AG04450 (cell line): ENCODE data around the gene FFAR1. TPM values are rescaled to one million over a fixed set of nuclear protein-coding genes. Genes with fewer than 3 reads are reported as not detected.

Source experiments
- CTCF ChIA-PET: fragments of 300-600, 350-600 bp; formaldehyde crosslinking; extraction: SDS; loops from one replicate; lab custom pipeline; 2022; ENCODE audit warnings: antibody characterized with exemption, inconsistent platforms; lab: Charles Lee
- POLR2A ChIA-PET: fragments of 350-600 bp; formaldehyde crosslinking; extraction: SDS; loops from one replicate; lab custom pipeline; 2021; ENCODE audit warnings: antibody characterized with exemption, inconsistent platforms; lab: Yijun Ruan, JAX
- DNase-seq: peaks from one replicate; pipeline ENCODE4 v3.0.0-alpha.2; 2011; ENCODE audit warnings: low read depth, low spot score
- H3K27ac ChIP-seq: one replicate; pipeline ENCODE4 v1.5.1; 2012; ENCODE audit warnings: low read depth, low read length, control low read depth
- H3K27me3 ChIP-seq: one replicate; pipeline ENCODE4 v1.6.0; 2012; ENCODE audit warnings: low read length; ENCODE audit not compliant: control insufficient read depth, insufficient read depth
- H3K4me3 ChIP-seq: 2 replicates; pipeline ENCODE4 v1.5.1; 2011; ENCODE audit warnings: mild to moderate bottlenecking, low read depth, low read length, control low read depth
- H3K9me3 ChIP-seq: 2 replicates; pipeline ENCODE4 v1.5.1; 2012; ENCODE audit warnings: low read length; ENCODE audit not compliant: control insufficient read depth, insufficient read depth
- polyA plus RNA-seq: library from polyadenylated mRNA; depleted of rRNA; stranded (reverse); fragments of >200 nt; gene quantifications from 2 replicates; pipeline ENCODE4 v1.2.3, GENCODE V29; 2011
- TF ChIP-seq, protein P1 (sequence below): IDR thresholded peaks from 2 replicates; pipeline ENCODE4 v1.5.1; 2011; ENCODE audit warnings: low read depth, low read length, control low read depth, inconsistent platforms

The FFAR1 gene
- polyA plus RNA-seq, 1 experiment, result not detected

DNA sequence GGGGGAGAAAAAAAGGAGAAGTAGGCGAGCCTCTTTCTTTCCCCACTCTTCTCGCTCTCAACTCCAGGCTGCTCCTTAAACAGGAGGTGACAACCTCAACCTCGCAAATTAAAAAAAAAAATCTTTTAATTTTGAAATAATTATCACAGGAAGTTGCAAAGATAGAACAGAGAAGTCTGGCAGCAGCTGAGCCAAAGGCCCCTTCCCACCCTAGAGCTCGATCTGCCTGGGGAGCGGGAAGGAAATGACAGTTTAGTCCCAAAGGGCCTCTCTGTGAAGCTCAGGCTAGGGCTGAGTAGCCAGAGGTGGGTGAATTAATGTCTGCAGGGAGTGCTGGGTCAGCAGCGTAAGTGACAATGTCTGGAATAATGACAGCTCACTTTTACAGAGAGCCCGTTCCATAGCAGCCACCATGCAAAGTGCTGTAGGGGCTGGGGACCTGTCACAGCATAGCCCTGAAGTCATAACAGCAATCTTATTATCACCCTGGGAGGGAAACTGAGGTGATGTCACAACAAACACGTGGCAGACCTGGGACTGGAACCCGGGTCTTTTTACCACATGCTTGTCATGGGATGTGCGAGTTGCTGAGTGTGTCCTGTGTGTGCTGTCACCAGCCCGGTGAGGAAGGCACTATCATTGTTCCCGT, 27.5 kb upstream of the FFAR1 start:
- no peak for DNase-seq
- peaks cover 4% of the 10 kb centered on the region; the same call in 1 of the 2 replicates for H3K9me3 ChIP-seq
- TF ChIP-seq, protein P1, sequence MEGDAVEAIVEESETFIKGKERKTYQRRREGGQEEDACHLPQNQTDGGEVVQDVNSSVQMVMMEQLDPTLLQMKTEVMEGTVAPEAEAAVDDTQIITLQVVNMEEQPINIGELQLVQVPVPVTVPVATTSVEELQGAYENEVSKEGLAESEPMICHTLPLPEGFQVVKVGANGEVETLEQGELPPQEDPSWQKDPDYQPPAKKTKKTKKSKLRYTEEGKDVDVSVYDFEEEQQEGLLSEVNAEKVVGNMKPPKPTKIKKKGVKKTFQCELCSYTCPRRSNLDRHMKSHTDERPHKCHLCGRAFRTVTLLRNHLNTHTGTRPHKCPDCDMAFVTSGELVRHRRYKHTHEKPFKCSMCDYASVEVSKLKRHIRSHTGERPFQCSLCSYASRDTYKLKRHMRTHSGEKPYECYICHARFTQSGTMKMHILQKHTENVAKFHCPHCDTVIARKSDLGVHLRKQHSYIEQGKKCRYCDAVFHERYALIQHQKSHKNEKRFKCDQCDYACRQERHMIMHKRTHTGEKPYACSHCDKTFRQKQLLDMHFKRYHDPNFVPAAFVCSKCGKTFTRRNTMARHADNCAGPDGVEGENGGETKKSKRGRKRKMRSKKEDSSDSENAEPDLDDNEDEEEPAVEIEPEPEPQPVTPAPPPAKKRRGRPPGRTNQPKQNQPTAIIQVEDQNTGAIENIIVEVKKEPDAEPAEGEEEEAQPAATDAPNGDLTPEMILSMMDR, result no peak
- H3K27ac ChIP-seq, result no peak overlapping the region
- H3K4me3 ChIP-seq, result no peak overlapping the region
- H3K27me3 ChIP-seq, result no peaks in the 10 kb centered on the region
- CTCF ChIA-PET, result interaction anchor here (0.7 kb wide), 1 partner anchor 264 kb away, joined by 3 read pairs; no protein-coding TSS in a partner anchor
- POLR2A ChIA-PET, result no interaction called here

DNA sequence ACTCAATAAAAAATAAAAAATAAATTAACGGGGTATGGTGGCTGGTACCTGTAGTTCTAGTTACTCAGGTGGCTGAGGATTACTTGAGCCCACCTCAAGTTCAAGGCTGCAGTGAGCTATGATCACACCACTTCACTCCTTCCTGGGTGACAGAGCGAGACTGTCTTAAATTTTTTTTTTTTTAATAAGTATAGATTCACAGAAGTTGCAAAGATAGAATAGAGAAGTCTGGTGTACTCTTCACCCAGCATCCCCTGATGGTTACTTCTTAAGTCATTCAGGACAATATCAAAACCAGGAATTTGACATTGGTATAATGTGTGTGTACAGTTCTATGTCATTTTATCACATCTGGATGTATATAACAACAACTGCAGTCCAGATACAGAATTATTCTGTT, 26.4 kb upstream of the FFAR1 start:
- Histone ChIP-seq H3K27me3 (no peaks in the 10 kb centered on the region), H3K4me3 (no peak overlapping the region), H3K27ac (no peak overlapping the region), H3K9me3 (peaks cover 4% of the 10 kb centered on the region; the same call in 1 of the 2 replicates)
- ChIA-PET CTCF (no interaction called here), POLR2A (no interaction called here)
- TF ChIP-seq, protein P1, result no peak
- DNase-seq, result no peak

DNA sequence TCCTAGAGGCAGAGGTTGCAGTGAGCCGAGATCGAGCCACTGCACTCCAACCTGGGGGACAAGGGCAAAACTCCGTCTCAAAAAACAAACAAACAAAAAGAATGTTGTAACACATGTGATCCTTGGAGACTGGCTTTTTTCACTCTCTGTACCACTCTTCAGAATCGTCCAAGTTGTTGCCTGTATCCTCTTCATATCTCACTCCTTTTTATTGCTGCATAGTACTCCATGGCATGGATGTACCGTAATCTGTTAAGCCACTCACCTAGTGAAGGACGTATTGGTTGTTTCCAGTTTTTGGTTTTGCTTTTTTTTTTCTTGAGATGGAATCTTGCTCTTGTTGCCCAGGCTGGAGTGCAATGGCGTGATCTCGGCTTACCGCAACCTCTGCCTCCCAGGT, 25.7 kb upstream of the FFAR1 start:
- POLR2A ChIA-PET, result no interaction called here
- peaks cover 4% of the 10 kb centered on the region; the same call in 1 of the 2 replicates for H3K9me3 ChIP-seq
- CTCF ChIA-PET, result no interaction called here
- H3K4me3 ChIP-seq, result no peak overlapping the region
- DNase-seq, result no peak
- H3K27ac ChIP-seq, result no peak overlapping the region
- H3K27me3 ChIP-seq, result peaks cover 5% of the 10 kb centered on the region
- TF ChIP-seq, protein P1, result no peak

- CTCF ChIA-PET, result interaction anchor here (0.6 kb wide), 1 partner anchor 277 kb away, joined by 3 read pairs; no protein-coding TSS in a partner anchor
Observed at GRCh38 chr19:35327642-35328041, 20.1 kb upstream of the FFAR1 start.

GRCh38 chr19:35328851-35329285, 18.8 kb upstream of the FFAR1 start, which contains the start of gene CD22:
Gene CD22 (plus strand): TSS chr19:35329187. CDS start chr19:35332041, 2,854 bp downstream.
- Histone ChIP-seq H3K4me3 (no peak within 1 kb of the TSS), H3K27me3 (peaks cover 8% of the 10 kb centered on the region), H3K9me3 (no peaks in the 10 kb centered on the region), H3K27ac (no peak within 1 kb of the TSS)
- DNase-seq, result no peak
- POLR2A ChIA-PET, result no interaction called here
- CTCF ChIA-PET, result no interaction called here
- TF ChIP-seq, protein P1, result no peak

More at GRCh38 chr19:35327642-35328041, 20.1 kb upstream of the FFAR1 start:
- no peak overlapping the region for H3K4me3 ChIP-seq
- peaks cover 8% of the 10 kb centered on the region for H3K27me3 ChIP-seq
- DNase-seq, result no peak
- TF ChIP-seq, protein P1, result 0 out of 2 replicates have a peak, but pooled peaks have one; percentile 21
- POLR2A ChIA-PET, result no interaction called here
- no peak overlapping the region for H3K27ac ChIP-seq
- H3K9me3 ChIP-seq, result no peaks in the 10 kb centered on the region
